ENCODE data around the gene EEFSEC. TPM values are rescaled to one million over a fixed set of nuclear protein-coding genes. Genes with fewer than 3 reads are reported as not detected.

EEFSEC gene
- total RNA-seq, 4 donors from 2014 or later = 9.1 to 17.4 (median 15.8) TPM

GRCh38 chr3:128368626-128369025, 215.3 kb downstream of the EEFSEC start:
- TF ChIP-seq EP300 (IDR thresholded peaks at IDR 0.05) = no peak
- no peak for TF ChIP-seq POLR2AphosphoS5 (IDR thresholded peaks at IDR 0.05)
- no peak for TF ChIP-seq POLR2A (IDR thresholded peaks at IDR 0.05; ENCODE audit: low read depth)
- TF ChIP-seq CTCF (IDR thresholded peaks at IDR 0.05) = no peak
- Histone ChIP-seq H3K27ac (replicated peaks in 1 of 4) (peak overlapping the region in 2 of 4 donors; percentile 12 to 20), H3K4me3 (no peak overlapping the region), H3K36me3 (peaks cover 0 to 14% (median 0%) of the 10 kb centered on the region in 4 donors), H3K27me3 (no peaks in the 10 kb centered on the region), H3K9me3 (no peaks in the 10 kb centered on the region), H3K4me1 (peaks cover 20 to 51% (median 29%) of the 10 kb centered on the region in 4 donors)
- 84% methylated on average over 4 of the region's 7 CpGs for WGBS
- no peak for DNase-seq (ENCODE audit: extremely low spot score)
- intact Hi-C loops (cut with DNase I) = no loop called here

GRCh38 chr3:128369121-128369703, 215.9 kb downstream of the EEFSEC start:
- no peak for DNase-seq (ENCODE audit: extremely low spot score)
- Histone ChIP-seq H3K27me3 (no peaks in the 10 kb centered on the region), H3K4me1 (peaks cover 20 to 50% (median 29%) of the 10 kb centered on the region in 4 donors), H3K4me3 (no peak overlapping the region), H3K9me3 (no peaks in the 10 kb centered on the region), H3K27ac (replicated peaks in 1 of 4) (peak overlapping the region in 1 of 4 donors; percentile 20), H3K36me3 (peaks cover 0 to 14% (median 0%) of the 10 kb centered on the region in 4 donors)
- TF ChIP-seq EP300 (IDR thresholded peaks at IDR 0.05) (no peak), POLR2AphosphoS5 (IDR thresholded peaks at IDR 0.05) (peak in 1 of 2 donors; percentile 2)
- 42% methylated on average over 2 of the region's 2 CpGs for WGBS
- intact Hi-C loops (cut with DNase I) = no loop called here

- TF ChIP-seq POLR2AphosphoS5 (IDR thresholded peaks at IDR 0.05) = no peak
- TF ChIP-seq POLR2A (IDR thresholded peaks at IDR 0.05; ENCODE audit: low read depth) = no peak
- no peak for TF ChIP-seq CTCF (IDR thresholded peaks at IDR 0.05)
- TF ChIP-seq EP300 (IDR thresholded peaks at IDR 0.05) = no peak
These were observed 216.8 kb downstream of the EEFSEC start for GRCh38 chr3:128369881-128370642.

GRCh38 chr3:128372281-128372680, 219.0 kb downstream of the EEFSEC start:
- H3K9me3 ChIP-seq = no peaks in the 10 kb centered on the region
- intact Hi-C loops (cut with DNase I) = no loop called here
- H3K4me1 ChIP-seq = peaks cover 20 to 33% (median 29%) of the 10 kb centered on the region in 4 donors
- no peak overlapping the region for H3K4me3 ChIP-seq
- no peak for DNase-seq (ENCODE audit: extremely low spot score)
- H3K27ac ChIP-seq (replicated peaks in 1 of 4) = no peak overlapping the region
- TF ChIP-seq POLR2AphosphoS5 (IDR thresholded peaks at IDR 0.05) (no peak), EP300 (IDR thresholded peaks at IDR 0.05) (no peak)
- peaks cover 0 to 7% (median 0%) of the 10 kb centered on the region in 4 donors for H3K36me3 ChIP-seq
- H3K27me3 ChIP-seq = no peaks in the 10 kb centered on the region
- 93% methylated on average over 5 of the region's 5 CpGs for WGBS

More at GRCh38 chr3:128369881-128370642, 216.8 kb downstream of the EEFSEC start:
- H3K27me3 ChIP-seq = no peaks in the 10 kb centered on the region
- intact Hi-C loops (cut with DNase I) = no loop called here
- 95% methylated on average over 10 of the region's 10 CpGs for WGBS
- DNase-seq (ENCODE audit: extremely low spot score) = no peak
- peaks cover 0 to 7% (median 0%) of the 10 kb centered on the region in 4 donors for H3K36me3 ChIP-seq
- no peak overlapping the region for H3K4me3 ChIP-seq
- H3K27ac ChIP-seq (replicated peaks in 1 of 4) = no peak overlapping the region
- no peaks in the 10 kb centered on the region for H3K9me3 ChIP-seq
- peaks cover 20 to 44% (median 29%) of the 10 kb centered on the region in 4 donors for H3K4me1 ChIP-seq

GRCh38 chr3:128372707-128373533, 219.6 kb downstream of the EEFSEC start:
- intact Hi-C loops (cut with DNase I) = no loop called here
- Histone ChIP-seq H3K4me3 (no peak overlapping the region), H3K9me3 (no peaks in the 10 kb centered on the region), H3K4me1 (peaks cover 25 to 30% (median 29%) of the 10 kb centered on the region in 4 donors), H3K36me3 (peaks cover 0 to 3% (median 0%) of the 10 kb centered on the region in 4 donors), H3K27ac (replicated peaks in 1 of 4) (no peak overlapping the region), H3K27me3 (no peaks in the 10 kb centered on the region)
- no peak for DNase-seq (ENCODE audit: extremely low spot score)
- no peak for TF ChIP-seq POLR2AphosphoS5 (IDR thresholded peaks at IDR 0.05)
- TF ChIP-seq EP300 (IDR thresholded peaks at IDR 0.05) = no peak
- no peak for TF ChIP-seq CTCF (IDR thresholded peaks at IDR 0.05)
- no peak for TF ChIP-seq POLR2A (IDR thresholded peaks at IDR 0.05; ENCODE audit: low read depth)
- WGBS = 94% methylated on average over 9 of the region's 10 CpGs
